Hepatocyte (in vitro differentiated cells): ENCODE results near the gene POLR1C. TPM values are rescaled to one million over a fixed set of nuclear protein-coding genes. Genes with fewer than 3 reads are reported as not detected.
A peak's percentile ranks its signal among the peaks of the same experiment; 100 is the strongest.

Experiments
- DNase-seq: peaks from one replicate; pipeline ENCODE4 v3.0.0-alpha.2; 2016; ENCODE audit warnings: low spot score
- H2AFZ ChIP-seq: fragments of 200-600 bp; sonication (generic); 2 replicates; pipeline ENCODE4 v1.6.0; 2016; ENCODE audit warnings: antibody characterized with exemption, mild to moderate bottlenecking
- H3K27ac ChIP-seq: fragments of 200-600 bp; sonication (generic); 2 replicates; pipeline ENCODE4 v1.5.1; 2016; ENCODE audit warnings: mild to moderate bottlenecking
- H3K27me3 ChIP-seq: fragments of 200-600 bp; sonication (generic); 2 replicates; pipeline ENCODE4 v1.6.1; 2016
- H3K36me3 ChIP-seq: fragments of 200-600 bp; sonication (generic); replicated peaks from 2 replicates; pipeline ENCODE4 v1.5.1; 2016; ENCODE audit warnings: low read depth; ENCODE audit not compliant: insufficient read depth
- H3K4me1 ChIP-seq: fragments of 200-600 bp; sonication (generic); 2 replicates; pipeline ENCODE4 v1.5.1; 2016; ENCODE audit warnings: mild to moderate bottlenecking, moderate library complexity; ENCODE audit not compliant: insufficient read depth
- H3K4me2 ChIP-seq: fragments of 200-600 bp; sonication (generic); 2 replicates; pipeline ENCODE4 v1.6.0; 2016
- H3K4me3 ChIP-seq: fragments of 200-600 bp; sonication (generic); 2 replicates; pipeline ENCODE4 v1.5.1; 2016; ENCODE audit warnings: mild to moderate bottlenecking
- H3K79me2 ChIP-seq: fragments of 200-600 bp; sonication (generic); 2 replicates; pipeline ENCODE4 v1.6.0; 2017; ENCODE audit warnings: mild to moderate bottlenecking
- H3K9me2 ChIP-seq: fragments of 200-600 bp; sonication (generic); replicated peaks from 2 replicates; pipeline ENCODE4 v1.6.0; 2017; ENCODE audit warnings: mild to moderate bottlenecking; ENCODE audit not compliant: insufficient read depth
- H3K9me3 ChIP-seq: fragments of 200-600 bp; sonication (generic); 2 replicates; pipeline ENCODE4 v1.5.1; 2016; ENCODE audit warnings: low read depth, mild to moderate bottlenecking
- H4K20me1 ChIP-seq: fragments of 200-600 bp; sonication (generic); 2 replicates; pipeline ENCODE4 v1.6.0; 2016; ENCODE audit warnings: mild to moderate bottlenecking; ENCODE audit not compliant: insufficient read depth, poor library complexity, severe bottlenecking
- CTCF ChIP-seq: fragments of 200-600 bp; sonication (generic); IDR thresholded peaks from 2 replicates; pipeline ENCODE4 v1.5.1; 2016; ENCODE audit warnings: antibody characterized with exemption, mild to moderate bottlenecking; ENCODE audit not compliant: poor library complexity
- EZH2 ChIP-seq: fragments of 200-600 bp; sonication (generic); IDR thresholded peaks from 2 replicates; pipeline ENCODE4 v1.6.1; 2016; ENCODE audit warnings: antibody characterized with exemption, mild to moderate bottlenecking, borderline replicate concordance
- EZH2phosphoT487 ChIP-seq: fragments of 200-600 bp; sonication (generic); IDR thresholded peaks from one replicate; pipeline ENCODE4 v1.6.1; 2018; ENCODE audit warnings: antibody characterized with exemption, mild to moderate bottlenecking, low read depth, moderate library complexity; ENCODE audit not compliant: unreplicated experiment, severe bottlenecking
- WGBS: methylation state at CpG from one replicate; pipeline ENCODE4 v1.1.6; 2016; ENCODE audit warnings: low lambda C conversion rate; ENCODE audit errors: missing lambda C conversion rate; 5-methylcytosine and 5-hydroxymethylcytosine counted together
- polyA plus RNA-seq: library from polyadenylated mRNA; unstranded; fragments of >200 nt; fragmentation: Nextera tagmentation; extraction: Ambion mirVana; gene quantifications from 2 replicates; pipeline ENCODE4 v1.2.1, GENCODE V29; 2016
- total RNA-seq: library from RNA; depleted of rRNA; stranded (reverse); fragments of >200 nt; gene quantifications from 2 replicates; pipeline ENCODE4 v1.2.3, GENCODE V29; 2014

Gene POLR1C
- total and polyA plus RNA-seq, 2 experiments from 2014 or later: 26.1 to 36.2 TPM

- H3K9me2 ChIP-seq: no peaks in the 10 kb centered on the region
- H3K36me3 ChIP-seq: no peaks in the 10 kb centered on the region
- H3K4me1 ChIP-seq: peaks cover 22% of the 10 kb centered on the region
- peaks cover 54% of the 10 kb centered on the region for H3K79me2 ChIP-seq
- H2AFZ ChIP-seq: peak overlapping the region; percentile 84
- H3K27ac ChIP-seq: peak overlapping the region; percentile 91
- H3K4me2 ChIP-seq: peak overlapping the region; percentile 93
- H3K4me3 ChIP-seq: peak overlapping the region; percentile 75
- peaks cover 2% of the 10 kb centered on the region for H4K20me1 ChIP-seq
- DNase-seq: no peak
- H3K9me3 ChIP-seq: no peaks in the 10 kb centered on the region
- H3K27me3 ChIP-seq: no peaks in the 10 kb centered on the region
- TF ChIP-seq EZH2phosphoT487 (no peak), EZH2 (no peak), CTCF (no peak)
- 47% methylated on average over 3 of the region's 3 CpGs for WGBS
These were observed 38.9 kb upstream of the POLR1C start for GRCh38 chr6:43478008-43478372.

- peak overlapping the region; percentile 44 for H3K27ac ChIP-seq
- WGBS: 82% methylated on average over 2 of the region's 2 CpGs
- H3K4me2 ChIP-seq: no peak overlapping the region
These were observed 35.8 kb upstream of the POLR1C start for GRCh38 chr6:43481075-43481474.

GRCh38 chr6:43481591-43482236, 35.2 kb upstream of the POLR1C start:
- no peak for DNase-seq
- WGBS: 72% methylated on average over 11 of the region's 11 CpGs
- H3K4me2 ChIP-seq: no peak overlapping the region

More at GRCh38 chr6:43481075-43481474, 35.8 kb upstream of the POLR1C start:
- H3K4me3 ChIP-seq: no peak overlapping the region
- peaks cover 22% of the 10 kb centered on the region for H3K4me1 ChIP-seq
- DNase-seq: no peak
- no peak overlapping the region for H2AFZ ChIP-seq
- TF ChIP-seq EZH2phosphoT487: no peak
- no peak for TF ChIP-seq EZH2
- no peak for TF ChIP-seq CTCF
- peaks cover 8% of the 10 kb centered on the region for H4K20me1 ChIP-seq
- H3K9me2 ChIP-seq: no peaks in the 10 kb centered on the region
- H3K27me3 ChIP-seq: no peaks in the 10 kb centered on the region
- H3K79me2 ChIP-seq: peaks cover 84% of the 10 kb centered on the region
- no peaks in the 10 kb centered on the region for H3K9me3 ChIP-seq
- no peaks in the 10 kb centered on the region for H3K36me3 ChIP-seq

More at GRCh38 chr6:43481591-43482236, 35.2 kb upstream of the POLR1C start:
- Histone ChIP-seq H3K36me3 (no peaks in the 10 kb centered on the region), H4K20me1 (peaks cover 8% of the 10 kb centered on the region), H3K4me1 (peaks cover 22% of the 10 kb centered on the region), H3K79me2 (peaks cover 90% of the 10 kb centered on the region), H3K9me2 (no peaks in the 10 kb centered on the region), H2AFZ (no peak overlapping the region), H3K9me3 (no peaks in the 10 kb centered on the region), H3K27me3 (no peaks in the 10 kb centered on the region), H3K27ac (peak overlapping the region; percentile 44), H3K4me3 (no peak overlapping the region)
- TF ChIP-seq EZH2phosphoT487 (no peak), CTCF (no peak), EZH2 (no peak)
